ENCODE measurements around the gene OR5H1. TPM values are rescaled to one million over a fixed set of nuclear protein-coding genes. Genes with fewer than 3 reads are reported as not detected.

The OR5H1 gene
- total RNA-seq, 1 experiment from 2014 or later: not detected

- in situ Hi-C loops (cut with HindIII; ENCODE audit: low sequenced_read_pairs): no loop called here
- no peak for DNase-seq (ENCODE audit: low spot score)
Observed at GRCh38 chr3:98182196-98182595, 51.7 kb downstream of the OR5H1 start.

GRCh38 chr3:98185180-98185579 lies 54.7 kb downstream of the OR5H1 start:
- in situ Hi-C loops (cut with HindIII; ENCODE audit: low sequenced_read_pairs): no loop called here
- DNase-seq (ENCODE audit: low spot score): no peak

Other genes starting within 250 kb of the OR5H1 start
- 28.3 and 32.3 TPM in 2 replicates for gene RIOX2, start 158.3 kb upstream of the OR5H1 start, total RNA-seq (2014; rRNA removed; shearing (Covaris generic))
- not detected in 2 replicates for gene GABRR3, start 95.4 kb upstream of the OR5H1 start, total RNA-seq (2014; rRNA removed; shearing (Covaris generic))
- gene OR5AC2, start 43.5 kb upstream of the OR5H1 start, total RNA-seq (2014; rRNA removed; shearing (Covaris generic)): not detected in 2 replicates
- gene OR5H14, start 16.8 kb downstream of the OR5H1 start, total RNA-seq (2014; rRNA removed; shearing (Covaris generic)): not detected in 2 replicates
- not detected in 2 replicates for gene OR5H15, start 36.0 kb downstream of the OR5H1 start, total RNA-seq (2014; rRNA removed; shearing (Covaris generic))
- not detected in 2 replicates for gene OR5H6, start 133.5 kb downstream of the OR5H1 start, total RNA-seq (2014; rRNA removed; shearing (Covaris generic))
- gene OR5H2, start 151.8 kb downstream of the OR5H1 start, total RNA-seq (2014; rRNA removed; shearing (Covaris generic)): not detected in 2 replicates
- not detected in 2 replicates for gene OR5K4, start 223.1 kb downstream of the OR5H1 start, total RNA-seq (2014; rRNA removed; shearing (Covaris generic))